ENCODE measurements around the gene ZNF554.

DNA sequence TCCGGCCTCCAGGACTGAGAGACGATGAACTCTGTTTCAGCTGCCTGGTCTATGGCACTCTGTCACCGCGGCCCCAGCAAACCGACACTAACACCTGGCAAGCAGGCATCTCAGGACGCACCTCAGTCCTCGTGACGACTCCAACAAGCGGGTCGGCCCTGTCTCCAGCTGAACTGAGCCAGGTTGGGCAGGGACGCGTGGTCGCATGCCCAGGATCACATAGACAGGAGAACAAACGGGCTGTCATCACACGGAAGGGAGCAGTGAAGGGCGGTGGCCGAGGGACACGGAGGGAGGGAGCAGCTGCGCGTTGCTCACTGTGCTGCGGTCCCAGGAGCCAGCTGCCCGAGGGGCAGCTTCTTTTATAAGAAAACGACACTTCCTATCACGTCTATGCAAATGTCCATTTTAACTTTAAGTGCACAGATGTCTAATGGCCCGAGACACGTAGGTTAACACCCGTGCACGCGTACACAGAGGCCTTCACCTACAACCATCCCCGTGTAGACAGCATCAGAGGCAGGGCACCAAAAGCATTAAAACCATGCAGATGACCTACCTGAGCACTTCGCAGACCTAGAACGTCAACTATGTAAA lies 45.5 kb upstream of the ZNF554 start:
- no peak for TF ChIP-seq EP300 (IDR thresholded peaks at IDR 0.05)
- no peak for TF ChIP-seq POLR2A (IDR thresholded peaks at IDR 0.05)
- TF ChIP-seq CTCF (IDR thresholded peaks at IDR 0.05): no peak
